Activated naive CD4-positive, alpha-beta T cell treated with anti-CD3 and anti-CD28 coated beads, Interleukin-2, amount 10 ng/mL, durations not matched to agents 7 days and 5 days (primary cell): ENCODE results near the gene FLII.

Experiments used
- CTCF ChIA-PET: fragments of 350-600 bp; sonication (Branson Sonifier 250); formaldehyde crosslinking; loops from one replicate; lab custom pipeline; 2021; ENCODE audit warnings: antibody characterized with exemption; lab: Charles Lee
- DNase-seq: peaks from one replicate; pipeline ENCODE4 v3.0.0-alpha.2; 2020
- H3K27ac Mint-ChIP-seq: one replicate; pipeline ENCODE4 v1.8.0; 2021; ENCODE audit warnings: mild to moderate bottlenecking, moderate library complexity, mixed read lengths
- H3K27me3 Mint-ChIP-seq: one replicate; pipeline ENCODE4 v1.8.0; 2021; ENCODE audit warnings: mild to moderate bottlenecking, mixed read lengths
- H3K36me3 Mint-ChIP-seq: one replicate; pipeline ENCODE4 v1.8.0; 2021; ENCODE audit warnings: mixed read lengths
- H3K4me1 Mint-ChIP-seq: one replicate; pipeline ENCODE4 v1.8.0; 2021; ENCODE audit warnings: mixed read lengths
- H3K4me3 Mint-ChIP-seq: one replicate; pipeline ENCODE4 v1.8.0; 2021; ENCODE audit warnings: mild to moderate bottlenecking, moderate library complexity, mixed read lengths
- H3K9me3 Mint-ChIP-seq: one replicate; pipeline ENCODE4 v1.8.0; 2021; ENCODE audit warnings: mixed read lengths

Gene FLII

GRCh38 chr17:18267366-18267765, 8.8 kb upstream of the FLII start:
- Mint-ChIP-seq H3K4me1 (no peaks in the 10 kb centered on the region), H3K27me3 (no peaks in the 10 kb centered on the region), H3K4me3 (no peak overlapping the region), H3K36me3 (peaks cover 8% of the 10 kb centered on the region), H3K27ac (no peak overlapping the region), H3K9me3 (no peaks in the 10 kb centered on the region)
- DNase-seq, result no peak
- CTCF ChIA-PET, result no interaction called here

- CTCF ChIA-PET, result interaction anchor here (1.2 kb wide), 1 partner anchor 15 kb away, joined by 4 read pairs; no protein-coding TSS in a partner anchor
- no peaks in the 10 kb centered on the region for H3K27me3 Mint-ChIP-seq
- peaks cover 21% of the 10 kb centered on the region for H3K4me1 Mint-ChIP-seq
- H3K27ac Mint-ChIP-seq, result no peak overlapping the region
- no peak for DNase-seq
- no peak overlapping the region for H3K4me3 Mint-ChIP-seq
- H3K9me3 Mint-ChIP-seq, result no peaks in the 10 kb centered on the region
- peaks cover 4% of the 10 kb centered on the region for H3K36me3 Mint-ChIP-seq
These were observed 5.5 kb upstream of the FLII start for GRCh38 chr17:18263885-18264682.

GRCh38 chr17:18262641-18263040, 4.1 kb upstream of the FLII start:
- H3K27me3 Mint-ChIP-seq, result no peaks in the 10 kb centered on the region
- CTCF ChIA-PET, result no interaction called here
- peaks cover 28% of the 10 kb centered on the region for H3K4me1 Mint-ChIP-seq
- H3K9me3 Mint-ChIP-seq, result no peaks in the 10 kb centered on the region
- H3K4me3 Mint-ChIP-seq, result no peak overlapping the region
- peaks cover 6% of the 10 kb centered on the region for H3K36me3 Mint-ChIP-seq
- no peak overlapping the region for H3K27ac Mint-ChIP-seq
- DNase-seq, result no peak

GRCh38 chr17:18262111-18262510, 3.6 kb upstream of the FLII start:
- H3K27ac Mint-ChIP-seq, result peak overlapping the region; percentile 28
- peaks cover 9% of the 10 kb centered on the region for H3K36me3 Mint-ChIP-seq
- H3K27me3 Mint-ChIP-seq, result no peaks in the 10 kb centered on the region
- H3K9me3 Mint-ChIP-seq, result no peaks in the 10 kb centered on the region
- DNase-seq, result no peak
- H3K4me1 Mint-ChIP-seq, result peaks cover 31% of the 10 kb centered on the region
- peak overlapping the region; percentile 75 for H3K4me3 Mint-ChIP-seq
- CTCF ChIA-PET, result no interaction called here

GRCh38 chr17:18261659-18262058, 3.1 kb upstream of the FLII start:
- Mint-ChIP-seq H3K36me3 (peaks cover 11% of the 10 kb centered on the region), H3K4me1 (peaks cover 36% of the 10 kb centered on the region), H3K27me3 (no peaks in the 10 kb centered on the region), H3K4me3 (peak overlapping the region; percentile 75), H3K27ac (peak overlapping the region; percentile 86), H3K9me3 (no peaks in the 10 kb centered on the region)
- no peak for DNase-seq
- CTCF ChIA-PET, result no interaction called here

GRCh38 chr17:18261146-18261515, 2.6 kb upstream of the FLII start:
- peaks cover 11% of the 10 kb centered on the region for H3K36me3 Mint-ChIP-seq
- H3K9me3 Mint-ChIP-seq, result no peaks in the 10 kb centered on the region
- peak; percentile 46 for DNase-seq
- H3K4me3 Mint-ChIP-seq, result peak overlapping the region; percentile 75
- H3K27me3 Mint-ChIP-seq, result no peaks in the 10 kb centered on the region
- peaks cover 40% of the 10 kb centered on the region for H3K4me1 Mint-ChIP-seq
- H3K27ac Mint-ChIP-seq, result peak overlapping the region; percentile 86
- CTCF ChIA-PET, result no interaction called here

GRCh38 chr17:18260332-18261145, 2.0 kb upstream of the FLII start, which contains the start of gene MIEF2:
MIEF2 (plus strand) TSS chr17:18260662; CDS start chr17:18262721, 2,059 bp downstream.
- DNase-seq, result peak; percentile 96
- H3K27me3 Mint-ChIP-seq, result no peaks in the 10 kb centered on the region
- peaks cover 44% of the 10 kb centered on the region for H3K4me1 Mint-ChIP-seq
- H3K36me3 Mint-ChIP-seq, result peaks cover 11% of the 10 kb centered on the region
- H3K27ac Mint-ChIP-seq, result peak within 1 kb of the TSS; percentile 86
- CTCF ChIA-PET, result no interaction called here
- peak within 1 kb of the TSS; percentile 75 for H3K4me3 Mint-ChIP-seq
- H3K9me3 Mint-ChIP-seq, result no peaks in the 10 kb centered on the region

GRCh38 chr17:18259621-18260331, 1.2 kb upstream of the FLII start:
- H3K27ac Mint-ChIP-seq, result peak overlapping the region; percentile 86
- H3K36me3 Mint-ChIP-seq, result peaks cover 13% of the 10 kb centered on the region
- peaks cover 44% of the 10 kb centered on the region for H3K4me1 Mint-ChIP-seq
- peak overlapping the region; percentile 75 for H3K4me3 Mint-ChIP-seq
- H3K27me3 Mint-ChIP-seq, result no peaks in the 10 kb centered on the region
- H3K9me3 Mint-ChIP-seq, result no peaks in the 10 kb centered on the region
- no peak for DNase-seq
- CTCF ChIA-PET, result no interaction called here

GRCh38 chr17:18257982-18258355, 569 bp downstream of the FLII start:
- no peaks in the 10 kb centered on the region for H3K27me3 Mint-ChIP-seq
- CTCF ChIA-PET, result no interaction called here
- H3K9me3 Mint-ChIP-seq, result no peaks in the 10 kb centered on the region
- DNase-seq, result peak; percentile 68
- peaks cover 23% of the 10 kb centered on the region for H3K36me3 Mint-ChIP-seq
- H3K4me3 Mint-ChIP-seq, result peak overlapping the region; percentile 99
- H3K4me1 Mint-ChIP-seq, result peaks cover 44% of the 10 kb centered on the region
- peak overlapping the region; percentile 93 for H3K27ac Mint-ChIP-seq

- H3K27me3 Mint-ChIP-seq, result no peaks in the 10 kb centered on the region
- H3K4me1 Mint-ChIP-seq, result peaks cover 44% of the 10 kb centered on the region
- peak overlapping the region; percentile 93 for H3K27ac Mint-ChIP-seq
- CTCF ChIA-PET, result interaction anchor here (1.5 kb wide), 1 partner anchor 9 kb away, joined by 3 read pairs; no protein-coding TSS in a partner anchor
- DNase-seq, result peak; percentile 40
- H3K4me3 Mint-ChIP-seq, result peak overlapping the region; percentile 99
- H3K36me3 Mint-ChIP-seq, result peaks cover 24% of the 10 kb centered on the region
- H3K9me3 Mint-ChIP-seq, result no peaks in the 10 kb centered on the region
These were observed 1.1 kb downstream of the FLII start for GRCh38 chr17:18257268-18257981.

GRCh38 chr17:18256776-18257175, 1.8 kb downstream of the FLII start:
- Mint-ChIP-seq H3K27ac (peak overlapping the region; percentile 19), H3K4me3 (peak overlapping the region; percentile 99), H3K36me3 (peaks cover 26% of the 10 kb centered on the region), H3K27me3 (no peaks in the 10 kb centered on the region), H3K9me3 (no peaks in the 10 kb centered on the region), H3K4me1 (peaks cover 41% of the 10 kb centered on the region)
- DNase-seq, result no peak
- CTCF ChIA-PET, result interaction anchor here (1.5 kb wide), 1 partner anchor 8 kb away, joined by 3 read pairs; no protein-coding TSS in a partner anchor

GRCh38 chr17:18256351-18256750, 2.2 kb downstream of the FLII start:
- DNase-seq, result no peak
- H3K36me3 Mint-ChIP-seq, result peaks cover 30% of the 10 kb centered on the region
- CTCF ChIA-PET, result interaction anchor here (1.5 kb wide), 1 partner anchor 8 kb away, joined by 3 read pairs; no protein-coding TSS in a partner anchor
- peak overlapping the region; percentile 19 for H3K27ac Mint-ChIP-seq
- no peaks in the 10 kb centered on the region for H3K9me3 Mint-ChIP-seq
- peak overlapping the region; percentile 43 for H3K4me3 Mint-ChIP-seq
- peaks cover 37% of the 10 kb centered on the region for H3K4me1 Mint-ChIP-seq
- no peaks in the 10 kb centered on the region for H3K27me3 Mint-ChIP-seq

GRCh38 chr17:18254888-18255649, 3.5 kb downstream of the FLII start:
- no peaks in the 10 kb centered on the region for H3K9me3 Mint-ChIP-seq
- H3K27me3 Mint-ChIP-seq, result no peaks in the 10 kb centered on the region
- H3K4me3 Mint-ChIP-seq, result no peak overlapping the region
- peaks cover 40% of the 10 kb centered on the region for H3K36me3 Mint-ChIP-seq
- peaks cover 29% of the 10 kb centered on the region for H3K4me1 Mint-ChIP-seq
- H3K27ac Mint-ChIP-seq, result no peak overlapping the region
- DNase-seq, result no peak
- CTCF ChIA-PET, result no interaction called here
